HT-29 (cell line): ENCODE results near the gene MERTK. TPM values are rescaled to one million over a fixed set of nuclear protein-coding genes. Genes with fewer than 3 reads are reported as not detected.
"Not testable (repeated sequence)": the region's sequence is repeated elsewhere in the genome, so short reads cannot be mapped to it uniquely, and the experiment has no call there.

Experiments
- DNase-seq: peaks from one replicate; pipeline ENCODE4 v3.0.0-alpha.2; 2015; ENCODE audit warnings: low spot score
- total RNA-seq: library from RNA; depleted of rRNA; stranded (reverse); fragments of >200 nt; shearing (Covaris generic); gene quantifications from 2 replicates; pipeline ENCODE4 v1.2.3, GENCODE V29; 2014

Gene MERTK
- total RNA-seq, 1 experiment from 2014 or later, result 0.46 TPM

GRCh38 chr2:112007493-112007892, 109.1 kb downstream of the MERTK start:
- no peak for DNase-seq

- DNase-seq, result no peak
These were observed 110.6 kb downstream of the MERTK start for GRCh38 chr2:112008910-112009485.

DNA sequence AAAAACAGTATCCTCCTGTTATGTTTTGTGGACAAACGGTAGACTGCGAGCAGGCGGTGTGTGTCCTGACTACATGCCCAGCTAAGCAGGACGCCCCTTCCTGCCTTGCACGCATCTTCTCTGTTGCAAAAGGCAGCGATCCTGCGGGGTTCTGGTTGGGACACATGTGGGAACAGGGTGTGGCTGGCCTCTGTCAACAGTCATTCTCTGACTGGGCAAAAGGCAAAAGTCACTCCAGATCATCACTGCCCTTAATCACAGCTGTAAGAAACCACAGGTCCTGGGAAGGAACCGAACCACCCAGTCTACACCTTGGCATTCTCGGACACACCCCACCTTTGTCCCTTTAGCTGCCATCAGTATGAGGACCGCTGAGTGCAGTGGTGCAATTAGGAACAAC, 112.3 kb downstream of the MERTK start:
- peak; percentile 40 for DNase-seq

GRCh38 chr2:112012556-112012955, 114.1 kb downstream of the MERTK start:
- DNase-seq, result no peak

GRCh38 chr2:112018846-112019245, 120.4 kb downstream of the MERTK start:
- no peak for DNase-seq

DNA sequence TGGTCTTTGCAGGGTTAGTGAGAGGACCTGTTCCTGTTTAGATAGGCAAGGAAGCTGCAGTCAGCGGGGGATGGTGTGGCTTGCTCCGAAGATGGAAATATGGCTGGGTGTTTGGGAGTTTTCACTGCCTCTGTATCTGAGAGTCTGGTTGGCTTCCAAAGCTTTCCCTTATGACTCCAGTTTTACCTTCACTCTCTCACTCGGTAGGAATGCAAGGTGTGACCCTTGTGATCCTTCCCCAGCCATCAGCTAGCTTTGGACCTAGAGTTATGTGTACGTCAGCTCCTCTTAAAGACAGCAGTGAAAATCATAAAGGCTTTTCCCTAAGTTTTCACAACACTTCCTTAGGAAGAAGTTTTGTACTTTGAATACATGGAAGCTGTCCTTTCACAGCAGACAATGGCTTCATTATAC, 121.2 kb downstream of the MERTK start:
- DNase-seq, result no peak

DNA sequence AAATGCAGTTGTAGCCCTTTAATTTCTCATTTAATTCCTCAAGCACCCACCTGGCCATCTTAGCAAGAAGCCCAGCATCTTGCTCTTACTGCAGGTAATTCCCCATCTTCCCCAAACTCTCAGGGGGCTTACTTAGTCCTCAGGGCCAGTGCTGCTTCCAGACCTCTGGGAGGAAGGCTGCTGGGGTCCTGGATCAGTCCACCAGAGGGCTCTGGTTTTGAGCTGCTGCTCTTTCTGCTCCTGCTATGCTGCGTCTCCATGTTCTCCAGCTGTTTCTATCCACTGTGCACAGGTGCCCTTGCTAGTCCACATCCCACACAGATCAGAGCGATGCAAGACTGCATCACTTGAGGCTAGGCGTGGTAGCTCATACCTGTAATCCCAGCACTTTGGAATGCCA, 122.2 kb downstream of the MERTK start:
- no peak for DNase-seq

GRCh38 chr2:112021290-112021689, 122.9 kb downstream of the MERTK start:
- DNase-seq, result no peak

DNA sequence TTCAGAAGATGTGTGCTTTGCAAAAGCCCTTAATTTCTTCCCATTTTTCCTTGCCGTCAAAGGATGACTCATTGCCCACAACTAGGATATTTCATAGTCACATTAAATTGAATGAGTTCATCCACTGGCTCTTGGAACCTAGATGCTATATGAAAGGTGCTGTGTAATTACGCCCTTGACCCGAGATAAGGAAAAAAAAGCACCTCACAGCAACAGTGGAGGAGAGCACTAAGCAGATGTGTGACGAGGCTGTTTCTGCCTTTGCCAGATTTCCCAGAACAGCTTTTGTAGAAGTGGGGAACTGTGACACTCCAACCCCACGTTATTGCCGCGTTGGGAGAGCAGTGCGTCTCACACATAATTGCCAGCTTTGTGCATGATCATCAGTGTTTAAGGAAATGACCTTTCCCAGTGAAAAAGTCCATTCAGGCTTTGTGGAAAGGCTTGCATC, 123.4 kb downstream of the MERTK start:
- DNase-seq, result peak; percentile 20

GRCh38 chr2:112023707-112024106, 125.3 kb downstream of the MERTK start:
- no peak for DNase-seq

DNA sequence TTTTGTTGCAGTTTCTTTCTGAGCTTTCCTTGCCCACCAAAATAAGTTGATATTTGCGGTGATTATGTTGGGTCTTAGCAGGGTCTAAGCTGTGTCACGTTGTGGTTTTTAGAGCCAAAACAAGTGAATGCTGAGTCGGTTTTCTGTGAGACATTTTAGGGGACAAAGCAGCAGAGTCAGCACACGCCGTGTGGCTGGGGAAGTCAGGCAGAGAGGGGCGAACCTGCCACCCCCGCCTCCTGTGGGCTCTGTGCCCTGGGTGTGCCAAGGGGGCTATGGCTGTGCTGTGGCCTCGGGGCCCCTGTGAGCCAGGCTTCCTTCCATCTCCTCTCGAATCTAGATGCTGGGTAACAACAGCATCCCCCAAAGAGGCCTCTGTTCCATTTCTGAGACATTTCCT, 125.8 kb downstream of the MERTK start:
- DNase-seq, result no peak

DNA sequence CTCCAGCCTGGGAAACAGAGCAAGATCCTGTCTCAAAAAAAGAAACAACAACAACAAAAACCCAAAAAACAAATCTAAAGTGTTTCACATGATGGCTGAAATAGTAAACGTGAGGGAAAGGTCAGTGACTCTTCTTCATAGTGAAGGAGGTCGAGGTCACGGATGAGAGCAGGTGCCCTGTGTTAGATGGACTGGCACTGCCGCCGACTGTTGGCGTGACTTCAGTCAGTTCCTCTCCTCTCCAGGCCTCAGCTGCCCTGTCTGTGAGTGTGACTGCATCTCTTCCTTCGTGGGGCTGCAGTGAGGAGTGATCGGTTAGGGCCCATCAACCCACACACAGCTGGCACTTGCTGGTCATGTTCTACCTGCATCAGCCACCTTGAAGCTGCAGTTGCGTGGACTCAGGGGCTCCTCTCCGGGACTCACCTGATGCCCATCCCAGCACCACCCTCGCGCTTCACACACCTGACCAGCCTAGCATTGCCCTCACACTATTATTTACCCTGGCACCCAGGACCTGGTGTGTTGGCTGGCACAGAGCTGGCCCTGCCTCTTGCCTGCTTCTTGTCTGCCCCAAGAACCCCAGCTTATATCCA, 126.6 kb downstream of the MERTK start:
- DNase-seq, result no peak

DNA sequence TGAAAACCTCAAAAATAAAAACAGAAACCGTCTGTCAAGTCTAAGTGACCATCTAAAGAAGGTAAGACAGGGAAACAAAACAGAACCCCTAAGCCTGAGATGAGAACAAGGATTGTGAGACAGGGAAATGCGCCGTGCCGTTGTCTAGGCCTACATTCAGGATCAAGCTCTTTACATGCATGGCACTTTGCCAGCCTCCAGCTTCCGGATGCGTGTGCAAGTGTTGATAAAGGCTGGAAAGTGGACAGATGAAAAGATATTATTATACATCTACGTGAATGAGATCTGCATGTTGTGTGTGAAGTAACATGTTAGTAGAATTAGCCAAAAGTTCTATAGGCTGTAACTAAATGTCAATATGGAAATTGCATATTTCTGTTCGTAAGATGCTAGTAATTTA, 128.1 kb downstream of the MERTK start:
- DNase-seq, result peak; percentile 64

DNA sequence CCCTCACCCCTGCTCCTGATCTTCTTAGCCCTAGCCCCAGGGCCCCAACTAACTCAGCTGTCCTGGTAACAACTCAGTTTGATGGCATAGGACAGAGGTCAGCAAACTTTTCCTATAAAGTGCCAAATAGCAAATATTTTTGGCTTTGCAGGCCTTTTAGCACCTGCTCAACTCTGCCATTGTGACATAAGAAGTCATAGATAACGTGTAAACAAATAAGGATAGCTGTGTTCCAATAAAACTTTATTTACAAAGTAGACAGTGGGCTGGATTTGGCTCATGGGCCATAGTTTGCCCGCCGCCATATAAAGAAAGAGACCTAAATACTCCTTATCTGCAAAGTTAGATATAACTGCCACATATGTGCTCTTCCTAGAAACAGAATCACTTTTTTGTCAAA, 129.4 kb downstream of the MERTK start:
- DNase-seq, result no peak

- peak; percentile 66 for DNase-seq
These were observed 130.8 kb downstream of the MERTK start for GRCh38 chr2:112029164-112029563.

GRCh38 chr2:112031473-112032223, 133.2 kb downstream of the MERTK start:
- no peak for DNase-seq

DNA sequence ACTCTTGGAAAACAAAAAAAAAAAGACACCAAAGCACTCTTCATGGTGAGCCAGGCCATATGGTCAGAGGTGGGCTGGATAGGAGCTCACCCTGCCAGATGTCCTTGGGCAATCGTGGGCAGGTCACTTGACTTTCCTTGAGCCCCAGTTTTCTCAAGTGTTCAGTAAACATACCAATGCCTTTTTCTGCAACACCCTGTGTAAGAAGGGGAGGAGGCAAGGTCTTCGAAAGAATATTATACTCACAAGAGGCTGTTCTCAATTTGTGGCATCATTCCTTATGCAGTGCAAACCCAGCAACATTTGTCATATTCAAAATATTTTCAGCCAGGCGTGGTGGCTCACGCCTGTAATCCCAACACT, 133.8 kb downstream of the MERTK start:
- no peak for DNase-seq

DNA sequence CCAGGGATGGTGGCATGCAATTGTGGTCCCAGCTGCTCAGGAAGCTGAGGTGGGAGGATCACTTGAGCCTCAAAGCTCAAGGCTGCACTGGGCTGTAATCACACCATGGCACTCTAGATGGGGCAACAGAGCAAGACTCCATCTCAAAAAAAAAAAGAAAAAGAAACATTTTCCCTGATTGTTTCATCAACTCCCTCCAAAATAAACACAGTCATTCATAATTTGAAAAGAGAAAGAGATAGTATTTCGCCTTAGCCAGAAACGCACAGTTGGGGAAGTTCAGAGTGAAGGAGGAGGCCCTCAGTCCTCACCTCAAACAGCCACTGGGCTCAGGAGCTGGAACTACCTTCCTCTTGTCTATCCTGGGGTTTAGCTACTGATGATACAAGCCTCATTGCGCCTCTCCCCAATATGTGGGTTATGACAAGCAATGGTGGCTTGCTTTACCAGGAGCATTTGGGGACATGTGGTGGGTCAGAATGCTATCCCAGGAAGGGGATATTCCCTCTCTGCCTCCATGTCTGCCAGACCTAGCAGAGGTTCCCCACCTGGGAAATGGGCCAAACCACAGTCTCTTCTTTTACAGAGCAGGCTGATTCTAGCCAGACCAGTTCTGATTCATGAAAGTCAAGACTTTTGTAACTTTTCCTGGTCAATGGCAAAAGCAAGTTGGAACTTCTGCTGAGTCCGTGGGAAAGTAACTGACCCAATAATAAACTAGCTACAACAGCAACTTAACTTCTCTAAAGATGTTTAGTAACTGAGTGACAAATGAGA, 134.5 kb downstream of the MERTK start:
- peak; percentile 68 for DNase-seq

- no peak for DNase-seq
These were observed 135.2 kb downstream of the MERTK start for GRCh38 chr2:112033600-112033999.

GRCh38 chr2:112034924-112035323, 136.5 kb downstream of the MERTK start:
- no peak for DNase-seq

DNA sequence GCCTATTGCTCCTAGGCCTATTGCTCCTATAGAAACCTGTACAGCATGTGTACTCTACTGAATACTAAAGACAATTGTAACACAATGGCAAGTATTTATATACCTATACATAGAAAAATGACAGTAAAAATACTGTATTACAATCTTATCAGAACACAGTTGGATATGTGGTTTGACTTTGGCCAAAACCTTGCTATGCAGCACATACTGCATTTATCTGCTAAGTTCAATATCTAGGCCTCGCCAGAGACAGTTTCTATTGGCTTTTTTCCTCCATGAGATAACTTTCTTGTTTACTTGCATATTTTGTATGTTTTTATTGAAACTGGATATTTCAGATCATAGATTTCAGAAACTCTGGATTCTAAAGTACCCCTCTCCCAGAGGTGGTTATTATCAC, 137.4 kb downstream of the MERTK start:
- no peak for DNase-seq

GRCh38 chr2:112039556-112039955, 141.1 kb downstream of the MERTK start:
- DNase-seq, result not testable (repeated sequence)
